ENCODE data around the gene SCART1. TPM values are rescaled to one million over a fixed set of nuclear protein-coding genes. Genes with fewer than 3 reads are reported as not detected.

SCART1 gene
- 1 to 10 TPM in 3 of 4 donors, under 1 TPM in 1; 0.27 to 3.9 (median 2.0) TPM for total RNA-seq

GRCh38 chr10:133453516-133454203, at the start of gene SCART1:
TSS of gene SCART1 (plus strand) at chr10:133453945. CDS start at chr10:133453998, 53 bp downstream.
- no CpG with 5 or more reads among the region's 11 CpGs for WGBS, 2 donors (ENCODE audit: low coverage in 1 of 2)
- no peak within 1 kb of the TSS for H3K4me3 ChIP-seq
- ATAC-seq, result no peak
- TF ChIP-seq POLR2AphosphoS5 (IDR thresholded peaks at IDR 0.05), result no peak
- TF ChIP-seq POLR2A (IDR thresholded peaks at IDR 0.05), result no peak
- TF ChIP-seq EP300 (IDR thresholded peaks at IDR 0.05), result no peak
- TF ChIP-seq, protein P1, sequence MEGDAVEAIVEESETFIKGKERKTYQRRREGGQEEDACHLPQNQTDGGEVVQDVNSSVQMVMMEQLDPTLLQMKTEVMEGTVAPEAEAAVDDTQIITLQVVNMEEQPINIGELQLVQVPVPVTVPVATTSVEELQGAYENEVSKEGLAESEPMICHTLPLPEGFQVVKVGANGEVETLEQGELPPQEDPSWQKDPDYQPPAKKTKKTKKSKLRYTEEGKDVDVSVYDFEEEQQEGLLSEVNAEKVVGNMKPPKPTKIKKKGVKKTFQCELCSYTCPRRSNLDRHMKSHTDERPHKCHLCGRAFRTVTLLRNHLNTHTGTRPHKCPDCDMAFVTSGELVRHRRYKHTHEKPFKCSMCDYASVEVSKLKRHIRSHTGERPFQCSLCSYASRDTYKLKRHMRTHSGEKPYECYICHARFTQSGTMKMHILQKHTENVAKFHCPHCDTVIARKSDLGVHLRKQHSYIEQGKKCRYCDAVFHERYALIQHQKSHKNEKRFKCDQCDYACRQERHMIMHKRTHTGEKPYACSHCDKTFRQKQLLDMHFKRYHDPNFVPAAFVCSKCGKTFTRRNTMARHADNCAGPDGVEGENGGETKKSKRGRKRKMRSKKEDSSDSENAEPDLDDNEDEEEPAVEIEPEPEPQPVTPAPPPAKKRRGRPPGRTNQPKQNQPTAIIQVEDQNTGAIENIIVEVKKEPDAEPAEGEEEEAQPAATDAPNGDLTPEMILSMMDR (IDR thresholded peaks at IDR 0.05), result no peak
- H3K27ac ChIP-seq, result no peak within 1 kb of the TSS
- H3K36me3 ChIP-seq, result peaks cover 0 to 19% of the 10 kb centered on the region in 2 donors
- no peaks in the 10 kb centered on the region for H3K27me3 ChIP-seq
- no peaks in the 10 kb centered on the region for H3K4me1 ChIP-seq
- peaks cover 0 to 8% (median 0%) of the 10 kb centered on the region in 3 donors for H3K9me3 ChIP-seq

GRCh38 chr10:133405272-133405671, 48.5 kb upstream of the SCART1 start:
- no peaks in the 10 kb centered on the region for H3K27me3 ChIP-seq
- 59% methylated on average over 2 of the region's 2 CpGs for WGBS, 2 donors (ENCODE audit: low coverage in 1 of 2)

GRCh38 chr10:133405844-133406527, 47.8 kb upstream of the SCART1 start:
- H3K9me3 ChIP-seq, result peaks cover 0 to 10% (median 0%) of the 10 kb centered on the region in 3 donors
- H3K27ac ChIP-seq, result no peak overlapping the region
- no peaks in the 10 kb centered on the region for H3K4me1 ChIP-seq
- 94 to 97% methylated on average over 3 to 8 of the region's 8 CpGs for whole genome bisulfite sequencing, 2 donors (ENCODE audit: low coverage in 1 of 2)
- H3K4me3 ChIP-seq, result no peak overlapping the region
- no peaks in the 10 kb centered on the region for H3K27me3 ChIP-seq
- ATAC-seq, result no peak
- TF ChIP-seq, protein P1 (IDR thresholded peaks at IDR 0.05), result no peak
- no peak for TF ChIP-seq EP300 (IDR thresholded peaks at IDR 0.05)
- TF ChIP-seq POLR2A (IDR thresholded peaks at IDR 0.05), result no peak
- TF ChIP-seq POLR2AphosphoS5 (IDR thresholded peaks at IDR 0.05), result no peak
- peaks cover 0 to 97% of the 10 kb centered on the region in 2 donors for H3K36me3 ChIP-seq

More at GRCh38 chr10:133405272-133405671, 48.5 kb upstream of the SCART1 start:
- no peak overlapping the region for H3K27ac ChIP-seq
- no peaks in the 10 kb centered on the region for H3K4me1 ChIP-seq
- H3K36me3 ChIP-seq, result peaks cover 0 to 97% of the 10 kb centered on the region in 2 donors
- H3K4me3 ChIP-seq, result no peak overlapping the region
- ATAC-seq, result no peak
- peaks cover 0 to 3% (median 0%) of the 10 kb centered on the region in 3 donors for H3K9me3 ChIP-seq
- TF ChIP-seq, protein P1 (IDR thresholded peaks at IDR 0.05), result no peak

DNA sequence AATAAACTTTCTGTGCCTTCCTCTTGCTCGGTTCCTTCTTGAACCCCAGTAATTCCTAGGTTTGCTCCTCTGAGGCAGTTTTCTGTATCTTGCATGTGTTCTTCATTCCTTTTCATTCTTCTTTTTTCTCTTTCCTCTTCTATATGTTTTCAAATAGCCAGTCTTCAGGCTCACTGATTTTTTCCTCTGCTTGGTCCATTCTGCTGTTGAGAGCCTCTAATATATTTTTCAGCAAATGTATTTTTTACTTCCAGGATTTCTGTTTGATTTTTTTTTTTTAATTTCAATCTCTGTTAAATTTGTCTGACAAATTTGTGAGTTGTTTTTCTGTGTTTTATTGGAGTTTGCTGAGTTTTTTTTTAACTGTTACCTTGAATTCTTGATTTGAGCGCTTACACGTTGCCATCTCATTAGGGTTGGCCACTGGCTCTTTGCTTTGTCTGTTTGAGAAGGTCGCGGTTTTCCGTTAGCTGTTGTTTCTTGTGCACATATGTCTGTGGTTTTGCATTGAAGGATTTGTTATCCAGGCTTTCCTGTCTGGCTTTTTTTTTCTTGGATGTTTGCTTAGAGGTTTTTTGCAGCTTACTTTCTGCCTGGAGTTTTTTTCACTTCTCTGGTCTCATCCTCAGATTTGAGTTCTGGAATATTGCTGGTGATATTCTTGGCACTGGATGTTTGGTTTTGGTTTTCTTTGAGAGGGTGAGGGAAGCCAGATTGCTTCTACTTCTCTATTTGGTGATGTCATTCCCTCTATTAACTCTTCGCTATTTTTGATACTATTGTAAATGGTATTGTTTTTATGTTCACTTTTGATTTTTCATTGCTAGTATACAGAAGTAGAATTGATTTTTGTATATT, 42.0 kb upstream of the SCART1 start:
- H3K9me3 ChIP-seq, result peaks cover 0 to 28% (median 0%) of the 10 kb centered on the region in 3 donors
- TF ChIP-seq, protein P1 (IDR thresholded peaks at IDR 0.05), result no peak
- no peak for TF ChIP-seq EP300 (IDR thresholded peaks at IDR 0.05)
- peaks cover 0 to 91% of the 10 kb centered on the region in 2 donors for H3K36me3 ChIP-seq
- no peak overlapping the region for H3K4me3 ChIP-seq
- ATAC-seq, result no peak
- H3K4me1 ChIP-seq, result no peaks in the 10 kb centered on the region
- H3K27ac ChIP-seq, result no peak overlapping the region
- H3K27me3 ChIP-seq, result no peaks in the 10 kb centered on the region
- WGBS, 2 donors (ENCODE audit: low coverage in 1 of 2), result 99 to 100% methylated on average over 2 to 6 of the region's 7 CpGs

Data from gastroesophageal sphincter (tissue), 4 donors.